COLO668 (cell line): ENCODE results near the gene POLR3K.
A peak's percentile ranks its signal among the peaks of the same experiment; 100 is the strongest.

Experiments used
- DNase-seq: peaks from one replicate; lab custom pipeline; 2025; ENCODE audit not compliant: unreplicated experiment; lab: John Stamatoyannopoulos, UW

The POLR3K gene

DNA sequence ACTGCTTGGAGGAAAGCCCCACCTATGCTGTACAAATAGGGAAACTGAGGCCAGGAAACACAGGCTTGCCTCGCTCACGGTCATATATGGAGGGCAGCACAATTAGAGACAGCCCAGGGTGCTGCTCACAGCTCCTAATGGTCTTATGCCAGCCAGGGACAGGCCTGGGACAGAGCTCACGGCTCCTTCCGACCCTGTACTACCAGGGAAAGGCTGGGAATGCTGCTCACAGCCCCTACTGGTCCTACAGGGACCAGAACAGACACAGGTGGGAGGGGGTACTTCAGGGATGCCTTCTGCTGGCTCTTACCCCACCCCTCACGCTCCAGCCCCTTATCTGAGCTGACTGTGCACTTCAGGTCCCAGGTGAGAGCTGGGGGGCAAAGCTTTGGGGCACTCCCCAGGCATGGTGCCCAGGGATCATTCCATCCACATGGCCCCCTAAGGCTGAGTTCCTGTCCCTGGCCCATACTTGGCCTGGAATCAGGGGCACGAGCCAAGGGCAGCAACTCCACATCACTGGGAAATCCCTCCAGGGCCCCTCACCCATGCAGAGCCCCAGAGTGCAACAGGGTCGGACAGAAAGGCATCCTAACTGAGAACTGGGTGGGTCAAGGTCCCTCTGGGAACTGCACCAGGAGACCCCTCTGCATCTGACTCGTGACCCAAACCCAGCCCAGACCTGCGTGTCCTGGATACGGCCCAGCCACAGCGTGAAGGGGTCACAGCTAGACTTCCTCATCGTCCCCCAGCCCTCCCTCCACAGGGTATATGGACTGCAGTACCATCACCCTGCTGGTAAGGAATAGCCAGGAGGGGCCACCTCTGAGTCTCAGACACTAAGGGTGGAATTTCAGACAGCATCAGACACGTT lies 13.1 kb upstream of the POLR3K start:
- DNase-seq: no peak

DNA sequence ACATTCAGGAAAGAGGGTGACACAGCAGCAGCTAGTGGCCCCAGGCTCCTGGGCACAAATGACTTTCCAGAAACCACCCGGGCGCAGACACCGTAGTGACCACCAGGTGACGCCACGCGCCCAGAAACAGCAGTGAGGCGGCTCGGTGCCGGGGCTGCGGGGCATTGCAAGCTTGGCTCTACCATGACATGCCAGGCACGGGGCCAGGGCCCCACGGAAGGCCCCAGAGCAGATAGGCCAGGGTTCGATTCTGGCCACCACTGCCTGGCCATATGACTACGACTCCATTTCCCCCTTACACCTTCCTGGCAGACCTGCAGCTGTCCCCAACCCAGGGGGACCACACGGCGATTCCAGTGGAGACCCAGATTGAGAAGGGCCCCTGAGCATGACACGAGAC lies 12.3 kb upstream of the POLR3K start:
- DNase-seq: peak; percentile 88

DNA sequence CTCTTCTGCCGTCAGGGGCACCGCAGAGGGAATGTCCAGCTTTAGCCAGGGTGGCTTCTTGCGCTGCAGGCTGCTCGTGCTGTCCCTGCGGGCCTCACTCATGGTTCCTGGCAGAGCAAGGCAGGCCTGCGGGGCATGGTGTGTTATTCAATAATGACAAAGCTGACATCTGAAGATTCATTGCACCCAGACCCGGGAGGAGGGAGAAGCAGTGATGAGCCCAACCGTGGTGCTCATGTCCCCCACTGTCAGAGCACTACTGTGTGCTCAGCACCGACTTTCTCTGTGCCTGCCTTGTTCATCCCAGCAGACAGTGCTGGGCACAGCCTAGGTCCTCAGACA lies 11.5 kb upstream of the POLR3K start:
- DNase-seq: no peak

DNA sequence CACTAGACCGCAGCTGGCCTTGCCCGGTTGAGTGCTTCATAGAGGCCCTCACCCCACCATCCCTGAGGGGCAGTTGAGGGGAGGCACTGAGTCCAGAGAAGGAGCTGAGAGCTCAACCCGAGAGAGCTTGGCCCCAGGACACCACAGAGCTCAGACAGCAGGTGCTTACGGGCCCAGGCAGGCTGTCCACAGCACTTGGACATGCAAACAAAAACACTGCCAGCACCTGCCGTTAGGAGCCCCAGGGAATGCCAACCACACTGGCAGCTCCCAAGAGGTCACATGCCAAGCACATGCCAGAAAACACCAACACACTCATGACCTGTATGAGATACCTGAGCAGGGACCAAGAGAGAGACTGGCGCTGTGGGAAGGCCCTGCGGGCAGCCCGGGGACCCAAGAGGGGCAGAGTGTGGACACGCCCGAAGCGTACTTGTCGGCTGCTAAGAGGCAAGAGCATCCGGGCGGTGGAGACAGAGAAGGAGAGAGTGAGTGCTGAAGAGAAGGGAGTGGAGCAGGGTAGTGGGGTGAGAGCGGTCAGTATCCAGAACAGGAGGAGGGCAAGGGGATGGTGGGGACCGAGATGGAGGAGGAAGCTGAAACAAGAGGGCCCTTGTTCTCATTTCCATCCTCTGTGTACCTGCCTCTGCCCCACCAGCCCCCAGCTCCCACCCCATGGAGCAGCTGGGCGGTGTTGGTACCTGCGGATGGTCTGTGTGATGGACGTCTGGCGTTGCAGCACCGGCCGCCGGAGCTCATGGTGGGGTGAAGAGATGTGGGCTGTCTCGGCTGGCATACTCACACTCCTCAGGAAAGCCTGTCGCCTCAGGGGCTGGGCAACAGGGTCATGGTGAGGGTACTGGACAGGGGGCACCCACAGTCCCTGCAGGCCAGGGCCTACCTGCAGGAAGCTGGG lies 10.8 kb upstream of the POLR3K start:
- DNase-seq: peak; percentile 82

DNA sequence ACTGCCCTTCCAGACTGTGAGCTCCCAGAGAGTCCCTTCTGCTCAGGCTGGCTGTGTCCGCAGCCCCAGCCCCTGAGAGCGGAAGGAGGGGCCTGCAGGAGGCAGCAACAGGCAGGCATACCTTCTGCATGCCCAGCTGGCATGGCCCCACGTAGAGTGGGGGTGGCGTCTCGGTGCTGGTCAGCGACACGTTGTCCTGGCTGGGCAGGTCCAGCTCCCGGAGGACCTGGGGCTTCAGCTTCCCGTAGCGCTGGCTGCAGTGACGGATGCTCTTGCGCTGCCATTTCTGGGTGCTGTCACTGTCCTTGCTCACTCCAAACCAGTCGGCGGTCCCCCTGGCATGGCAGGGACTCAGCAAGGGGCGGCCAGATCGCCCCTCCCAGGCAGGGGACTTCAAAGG lies 10.1 kb upstream of the POLR3K start:
- no peak for DNase-seq

DNA sequence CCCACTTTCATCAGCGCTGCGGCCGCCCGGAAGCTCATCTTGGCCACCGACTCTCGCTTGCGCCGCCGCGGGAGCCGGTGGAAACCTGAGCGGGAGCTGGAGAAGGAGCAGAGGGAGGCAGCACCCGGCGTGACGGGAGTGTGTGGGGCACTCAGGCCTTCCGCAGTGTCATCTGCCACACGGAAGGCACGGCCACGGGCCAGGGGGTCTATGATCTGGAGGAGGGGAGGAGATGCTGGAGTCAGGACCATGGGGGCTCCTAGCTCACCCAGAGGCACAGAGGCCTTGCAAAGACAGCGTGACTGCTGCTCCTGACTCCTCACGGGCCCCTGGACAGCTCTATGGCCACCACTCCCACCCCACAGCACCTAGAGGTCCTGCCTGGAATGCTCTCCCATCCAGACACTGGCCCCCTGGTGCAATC lies 9.6 kb upstream of the POLR3K start:
- DNase-seq: no peak

DNA sequence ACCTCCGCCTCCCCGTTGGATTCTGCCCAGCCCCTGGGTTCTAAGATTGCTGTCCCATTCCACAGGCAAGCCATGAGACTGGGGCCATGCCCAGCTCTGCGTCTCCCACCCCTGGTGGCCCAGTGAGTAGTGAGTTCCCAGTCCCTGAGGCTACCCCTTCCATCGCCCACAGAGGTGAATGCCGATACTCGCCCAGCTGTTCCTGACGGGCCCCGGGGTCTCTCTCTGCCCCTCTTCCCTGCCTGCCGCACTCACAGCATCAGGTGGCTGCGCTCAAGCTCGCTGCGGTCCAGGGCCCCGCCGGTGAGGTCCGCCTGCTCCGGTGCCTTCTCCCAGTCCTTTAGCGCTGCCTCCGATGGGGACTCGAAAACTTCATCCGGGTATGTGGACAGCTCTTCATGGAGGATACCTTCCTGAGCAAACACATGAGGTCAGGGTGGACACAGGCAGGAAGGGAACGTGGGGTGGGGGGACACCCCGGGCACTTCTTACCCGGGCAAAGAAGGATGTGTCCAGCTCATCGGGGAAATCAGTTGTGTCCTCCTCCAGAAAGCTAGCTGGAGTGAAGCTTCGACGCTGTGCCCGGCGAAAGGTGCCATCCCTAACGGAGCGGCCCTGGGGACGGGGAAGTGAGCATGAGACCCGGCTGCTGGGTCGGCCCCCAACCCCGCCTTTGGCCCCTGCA lies 9.0 kb upstream of the POLR3K start:
- DNase-seq: no peak

DNA sequence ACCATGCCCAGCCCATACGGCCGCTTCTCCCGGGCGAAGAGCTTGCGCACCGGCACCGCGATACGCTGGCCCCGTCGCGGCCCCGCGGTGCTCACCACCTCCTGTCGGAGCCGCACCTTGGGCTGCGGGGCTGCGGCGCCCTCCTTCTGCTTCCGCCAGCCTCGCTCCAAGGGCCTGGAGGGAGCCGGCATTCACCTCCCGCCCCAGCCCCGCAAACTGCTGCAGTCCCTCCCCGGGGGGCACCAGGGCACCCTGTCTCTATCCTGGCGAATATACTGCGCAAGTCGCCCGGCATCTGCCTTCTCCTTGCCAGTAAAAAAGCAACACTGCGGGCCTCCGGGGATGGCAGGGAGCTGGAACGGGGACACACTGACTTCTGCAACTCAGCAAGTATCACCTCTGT lies 8.5 kb upstream of the POLR3K start:
- no peak for DNase-seq

DNA sequence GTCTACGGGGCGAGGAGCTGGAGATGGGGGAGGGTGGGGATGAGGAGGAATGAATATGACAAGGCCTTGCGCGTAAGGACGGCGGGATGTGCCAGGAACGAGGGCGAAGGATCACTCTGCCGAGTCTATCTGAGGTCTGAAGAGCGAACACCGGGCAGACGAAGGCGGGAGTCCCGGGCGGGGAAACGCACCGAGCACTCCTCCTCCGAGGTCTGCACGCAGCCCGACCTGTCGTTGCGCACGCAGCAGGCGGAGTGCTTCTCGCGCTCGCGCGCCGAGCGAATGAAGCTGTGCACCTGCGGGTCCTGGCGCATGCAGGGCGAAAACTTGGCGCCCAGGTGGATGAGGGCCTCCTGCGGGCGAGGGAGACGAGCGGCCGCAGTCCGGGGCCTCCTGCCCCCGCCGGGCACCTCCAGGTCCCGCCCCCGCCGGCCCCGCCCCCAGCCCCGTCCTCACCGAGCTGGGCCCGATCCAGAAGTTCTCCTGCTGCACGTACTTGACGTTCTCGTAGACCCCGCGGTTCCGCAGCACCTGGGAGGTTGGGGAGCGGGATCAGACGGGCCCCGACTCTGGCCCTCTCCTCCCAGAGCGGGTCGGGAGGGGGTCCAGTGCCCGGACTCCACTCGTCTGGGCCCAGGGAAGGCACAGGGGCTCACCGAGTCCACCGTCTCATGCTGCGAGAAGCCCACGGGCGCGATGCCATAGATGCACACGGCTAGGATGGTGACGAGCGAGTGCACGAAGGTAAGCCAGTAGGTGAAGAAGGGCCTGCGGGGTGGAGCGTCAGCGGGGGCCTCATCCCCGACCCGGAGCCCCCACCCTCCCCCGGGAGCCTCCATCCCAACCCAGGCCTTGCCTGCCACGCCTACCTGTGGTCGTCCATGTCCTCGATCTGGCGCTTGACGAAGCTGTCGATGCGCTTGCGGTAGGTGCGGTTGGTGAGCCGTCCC lies 7.8 kb upstream of the POLR3K start:
- DNase-seq: no peak

DNA sequence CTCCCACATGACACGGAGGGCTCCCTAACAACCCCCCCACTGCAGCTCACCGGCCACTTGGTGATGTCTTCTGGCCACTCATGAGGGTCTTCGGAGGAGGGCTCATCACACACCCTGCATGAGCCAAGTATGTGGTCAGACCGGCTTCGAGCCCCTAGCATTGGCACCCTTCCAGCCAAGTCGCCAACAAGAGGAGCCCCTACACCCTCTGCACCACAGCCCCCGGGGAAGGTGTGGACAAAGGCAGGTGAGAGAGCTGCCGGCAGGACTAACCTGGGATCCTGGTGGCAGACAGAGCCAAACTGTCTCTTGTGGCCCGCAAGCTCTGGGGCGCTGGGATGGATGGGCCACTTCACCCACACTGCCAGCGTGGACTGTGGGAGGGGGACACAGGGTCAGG lies 6.8 kb upstream of the POLR3K start:
- no peak for DNase-seq

DNA sequence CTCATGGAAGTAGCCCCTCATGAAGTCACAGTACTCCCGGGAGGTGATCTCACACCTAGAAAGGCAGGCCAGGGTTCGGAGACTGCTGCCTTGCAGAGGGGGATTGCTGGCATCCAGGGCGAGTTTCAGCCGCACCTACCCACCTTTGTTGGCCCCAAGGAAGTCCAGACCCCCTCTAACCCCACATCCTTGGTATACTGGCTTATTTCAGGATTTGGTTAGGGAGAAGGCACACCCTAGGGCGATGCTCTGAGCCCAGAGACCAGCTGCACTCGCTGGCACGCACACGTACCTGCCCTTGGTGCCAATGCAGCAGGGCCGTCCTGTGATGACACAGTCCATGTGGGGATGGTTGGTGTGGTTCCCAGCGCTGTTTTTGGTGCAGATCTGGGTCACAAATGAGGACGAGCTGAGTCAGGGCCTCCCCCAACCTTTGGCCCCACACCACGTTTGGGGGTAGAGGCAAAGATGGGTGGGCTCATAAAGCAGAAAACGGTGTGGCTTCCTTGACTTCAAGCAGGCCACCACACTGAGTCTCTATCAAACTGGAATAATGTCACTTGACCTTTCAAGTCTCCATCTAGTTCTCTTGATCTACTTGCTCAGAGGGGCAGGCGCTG lies 6.1 kb upstream of the POLR3K start:
- DNase-seq: no peak

DNA sequence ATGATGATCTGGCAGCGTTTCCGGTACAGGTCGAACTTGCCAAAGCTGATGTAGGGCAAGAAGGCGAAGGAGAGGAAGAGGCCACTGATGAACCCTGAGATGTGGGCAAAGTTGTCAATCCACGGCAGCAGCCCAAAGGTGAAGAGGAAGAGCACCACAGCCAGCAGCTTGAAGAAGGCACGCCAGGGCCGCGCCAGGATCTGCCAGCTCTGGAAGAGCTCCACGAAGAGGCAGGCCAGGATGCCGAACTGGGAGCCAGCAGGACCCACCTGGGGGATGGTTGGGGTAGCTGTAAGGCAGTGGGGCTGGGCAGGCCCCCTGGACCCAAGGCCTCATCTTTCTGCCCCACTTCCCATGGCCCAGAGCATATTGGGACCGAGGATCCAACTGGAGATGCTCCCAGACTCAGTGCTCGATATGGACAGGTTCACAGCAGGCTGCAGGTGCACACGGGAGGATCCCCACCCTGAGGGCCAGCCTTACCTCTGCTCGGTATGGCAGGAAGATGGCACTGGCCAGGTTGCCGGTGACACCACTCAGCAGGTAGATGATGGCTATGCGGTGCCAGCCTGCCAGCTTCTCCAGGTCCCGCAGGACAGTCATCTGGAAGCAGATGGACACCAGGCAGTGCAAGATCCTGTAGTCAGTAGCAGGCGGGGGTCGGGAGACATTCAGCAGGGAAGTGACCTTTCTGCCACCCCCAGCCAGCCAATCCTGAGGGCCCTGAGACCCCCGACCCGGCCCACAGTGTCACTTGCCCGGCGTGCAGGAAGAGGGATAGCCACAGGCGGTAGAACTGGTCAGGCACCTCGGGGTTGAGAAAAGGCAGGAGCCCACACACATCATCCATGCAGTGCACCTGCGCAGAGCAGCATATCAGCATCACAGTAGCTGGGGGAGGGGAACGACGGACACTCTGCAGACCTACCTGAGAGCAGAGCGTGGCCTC lies 5.4 kb upstream of the POLR3K start:
- no peak for DNase-seq

DNA sequence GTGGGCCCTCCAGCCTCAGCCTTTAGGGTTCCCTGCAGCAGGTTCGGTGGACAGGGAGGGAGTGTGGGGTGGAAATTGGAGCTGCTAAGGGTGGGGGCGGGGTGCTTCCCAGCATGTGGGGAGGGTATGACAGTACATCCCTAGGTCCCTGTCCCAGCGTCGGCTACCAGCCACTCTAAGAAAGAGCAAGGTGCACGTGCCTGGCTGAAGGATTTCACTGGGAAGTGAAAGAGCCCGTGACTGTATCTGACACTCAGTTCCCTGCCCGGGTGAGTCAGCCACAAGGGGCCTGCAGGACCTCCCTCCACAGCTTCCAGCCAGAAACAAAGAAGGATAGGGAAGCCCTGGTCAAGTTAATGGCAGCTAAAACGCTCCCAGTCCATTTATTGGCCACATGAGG lies 4.3 kb upstream of the POLR3K start:
- no peak for DNase-seq

DNA sequence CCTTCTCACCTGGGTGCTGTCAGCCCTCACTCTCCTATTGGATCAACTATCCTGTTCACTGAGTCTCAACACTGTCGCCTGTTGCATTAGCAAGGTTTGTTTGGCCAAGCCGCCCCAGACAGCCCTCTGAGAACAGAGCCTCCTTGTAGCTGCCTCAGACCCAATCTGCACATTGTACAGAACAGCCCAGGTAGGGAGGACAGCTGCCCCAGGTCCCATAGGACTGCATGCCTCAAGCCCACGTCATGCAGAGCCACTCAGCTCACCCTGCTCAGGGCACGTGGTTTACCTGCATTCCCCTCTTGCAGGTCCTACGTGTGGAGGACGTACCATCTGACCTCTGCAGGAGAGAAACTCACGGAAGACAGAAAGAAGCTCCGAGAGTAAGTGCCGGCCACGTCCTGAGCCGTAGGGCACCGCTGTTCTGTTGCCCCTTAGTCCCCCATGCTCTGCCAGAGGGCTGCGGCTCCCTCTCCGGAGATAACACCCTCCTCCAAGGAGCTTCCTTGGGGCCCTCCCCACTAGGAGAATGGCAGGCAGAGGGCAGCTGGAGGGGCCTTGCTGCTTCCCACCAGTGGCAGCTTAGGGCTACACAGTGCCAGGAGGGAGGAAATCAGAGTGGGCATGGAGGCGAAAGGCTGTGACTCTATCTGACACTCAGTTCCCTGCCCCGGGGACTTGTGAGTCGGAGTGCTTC lies 3.0 kb upstream of the POLR3K start:
- no peak for DNase-seq

DNA sequence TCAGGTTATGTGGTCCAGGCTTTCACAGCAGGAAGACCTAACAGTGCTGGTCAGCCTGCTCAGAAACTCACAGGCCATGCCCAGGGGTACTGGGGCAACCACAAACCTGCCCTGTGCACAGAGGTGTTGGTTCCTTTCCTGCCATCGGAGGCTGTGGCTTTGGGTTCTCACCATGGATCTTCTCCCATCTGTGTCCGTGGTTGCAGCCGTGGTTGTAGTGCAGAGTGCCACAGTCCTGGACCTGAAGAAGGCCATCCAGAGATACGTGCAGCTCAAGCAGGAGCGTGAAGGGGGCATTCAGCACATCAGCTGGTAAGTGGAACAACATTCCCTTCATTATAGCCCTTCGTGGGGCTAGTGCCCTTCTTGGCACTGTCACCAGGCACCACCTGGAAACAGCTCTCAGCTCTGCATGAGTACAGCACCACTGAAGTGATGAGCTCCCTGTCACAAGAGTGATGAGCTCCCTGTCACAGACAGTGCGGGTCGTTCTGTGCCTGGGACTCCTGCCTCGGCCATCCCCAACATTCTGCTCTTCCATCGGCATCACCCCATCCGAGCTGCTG lies 2.2 kb upstream of the POLR3K start:
- DNase-seq: no peak

DNA sequence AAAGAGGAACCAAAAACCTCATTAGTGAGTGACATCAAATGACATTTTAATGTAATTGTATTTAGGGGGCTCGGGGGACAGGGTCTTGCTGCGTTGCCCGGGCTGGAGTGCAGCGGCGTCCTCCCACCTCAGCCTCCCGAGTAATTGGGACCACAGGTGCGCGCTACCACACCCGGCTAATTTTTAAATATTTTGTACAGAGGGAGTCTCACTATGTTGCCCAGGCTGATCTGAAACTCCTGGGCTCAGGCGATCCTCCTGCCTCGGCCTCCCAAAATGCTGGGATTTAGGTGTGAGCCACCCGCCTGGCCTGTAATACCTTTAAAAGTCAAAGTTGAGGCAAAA lies 801 bp upstream of the POLR3K start:
- DNase-seq: no peak

DNA sequence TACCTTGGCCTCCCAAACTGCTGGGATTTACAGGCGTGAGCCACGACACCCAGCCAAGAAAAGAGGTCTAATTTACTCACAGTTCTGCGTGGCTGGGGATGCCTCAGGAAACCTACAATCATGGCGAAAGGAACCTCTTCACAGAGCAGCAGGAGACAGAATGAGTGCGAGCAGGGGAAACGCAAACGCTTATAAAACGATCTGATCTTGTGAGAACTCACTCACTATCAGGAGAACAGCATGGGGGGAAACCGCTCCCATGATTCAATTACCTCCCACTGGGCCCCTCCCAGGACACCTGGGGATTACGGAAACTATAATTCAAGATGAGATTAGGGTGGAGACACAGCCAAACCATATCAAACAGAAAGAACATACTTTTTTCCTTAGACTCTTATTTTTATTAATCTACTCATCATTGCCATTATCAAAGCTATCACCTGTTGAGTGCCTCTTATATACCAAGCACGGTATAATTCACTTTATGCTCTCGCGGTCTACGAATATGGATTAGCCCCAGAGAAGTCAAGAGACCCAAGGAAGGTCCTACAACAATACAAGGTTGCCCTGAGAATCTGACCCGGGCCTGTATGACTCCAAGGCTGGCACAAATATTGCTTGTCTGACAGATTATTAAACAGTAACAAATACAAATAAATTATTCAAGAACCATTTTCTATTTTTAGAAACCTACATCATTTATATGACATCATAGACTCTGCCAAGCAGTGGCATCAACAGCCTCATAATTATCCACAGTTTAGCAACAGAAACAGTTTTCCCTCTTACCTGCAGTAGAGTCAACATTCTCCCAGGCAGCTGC lies 2.4 kb downstream of the POLR3K start:
- no peak for DNase-seq
